ENCODE data around the gene CD300E.

- TF ChIP-seq CTCF (IDR thresholded peaks at IDR 0.05): no peak
- TF ChIP-seq POLR2A (IDR thresholded peaks at IDR 0.05): no peak
- no peak for TF ChIP-seq POLR2AphosphoS5 (IDR thresholded peaks at IDR 0.05)
Observed at GRCh38 chr17:74641958-74642298, 18.4 kb upstream of the CD300E start.

Data from upper lobe of left lung (tissue), 4 donors.